Liver (tissue), 9 donors: ENCODE measurements around the gene CLEC16A. TPM values are rescaled to one million over a fixed set of nuclear protein-coding genes. Genes with fewer than 3 reads are reported as not detected.

ENCODE experiments used
- DNase-seq: peaks from one replicate; pipeline ENCODE4 v3.0.0-alpha.2; 2017; ENCODE audit warnings: low spot score
- H3K27ac ChIP-seq, 2 donors: one replicate each; pipeline ENCODE4 v1.7.0; 2013; ENCODE audit warnings: inconsistent platforms in 2 of 2, low read length in 2 of 2, control low read depth in 1 of 2, low read depth in 1 of 2, mild to moderate bottlenecking in 1 of 2
- H3K27me3 ChIP-seq, 4 donors: one replicate each; pipeline versions ENCODE4 v1.6.1 to v1.7.0; 2013; ENCODE audit warnings: low read length in 3 of 4, inconsistent platforms in 1 of 4, mild to moderate bottlenecking in 1 of 4, moderate library complexity in 1 of 4; ENCODE audit not compliant: control insufficient read depth in 4 of 4, insufficient read depth in 4 of 4
- H3K36me3 ChIP-seq, 4 donors: one replicate each; pipeline versions ENCODE4 v1.6.1 to v1.7.0; 2013; ENCODE audit warnings: low read length in 3 of 4, mild to moderate bottlenecking in 3 of 4, low read depth in 1 of 4, moderate library complexity in 1 of 4; ENCODE audit not compliant: control insufficient read depth in 4 of 4, insufficient read depth in 3 of 4
- H3K4me1 ChIP-seq, 4 donors: one replicate each; pipeline versions ENCODE4 v1.6.1 to v1.7.0; 2013; ENCODE audit warnings: low read length in 3 of 4, mild to moderate bottlenecking in 3 of 4, moderate library complexity in 1 of 4; ENCODE audit not compliant: control insufficient read depth in 4 of 4, insufficient read depth in 4 of 4
- H3K4me3 ChIP-seq, 3 donors: one replicate each; pipeline versions ENCODE4 v1.6.1 to v1.7.0; 2013; ENCODE audit warnings: low read length in 3 of 3, control low read depth in 1 of 3, low read depth in 1 of 3, mild to moderate bottlenecking in 1 of 3
- H3K9ac ChIP-seq, 2 donors: one replicate each; pipeline ENCODE4 v1.7.0; 2013; ENCODE audit warnings: low read length in 2 of 2, mild to moderate bottlenecking in 2 of 2, moderate library complexity in 2 of 2, control low read depth in 1 of 2, low read depth in 1 of 2
- H3K9me3 ChIP-seq, 4 donors: one replicate each; pipeline versions ENCODE4 v1.6.1 to v1.7.0; 2013; ENCODE audit warnings: low read length in 3 of 4; ENCODE audit not compliant: control insufficient read depth in 4 of 4
- ATF3 ChIP-seq: IDR thresholded peaks from 2 replicates; pipeline ENCODE4 v1.6.1; 2016; ENCODE audit warnings: antibody characterized with exemption
- CTCF ChIP-seq: fragments of 150-350 bp; IDR thresholded peaks from 2 replicates; pipeline ENCODE4 v1.5.1; 2017; ENCODE audit warnings: improper control_type of control experiment, low read depth, low read length; ENCODE audit not compliant: missing input control
- EGR1 ChIP-seq, 2 donors: IDR thresholded peaks; 2 replicates each; pipeline ENCODE4 v1.6.1; 2016 to 2018; ENCODE audit warnings: antibody characterized with exemption in 2 of 2, low read depth in 2 of 2
- FOXA1 ChIP-seq: IDR thresholded peaks from 2 replicates; pipeline ENCODE4 v1.6.1; 2016; ENCODE audit warnings: antibody characterized with exemption
- FOXA2 ChIP-seq: IDR thresholded peaks from 2 replicates; pipeline ENCODE4 v1.6.1; 2016; ENCODE audit warnings: antibody characterized with exemption
- GABPA ChIP-seq, 2 donors: IDR thresholded peaks in 1 of 2; conservative IDR thresholded peaks in 1 of 2; 2 replicates each; pipeline ENCODE4 v1.6.1; 2016; ENCODE audit warnings: antibody characterized with exemption in 2 of 2, mild to moderate bottlenecking in 1 of 2, moderate library complexity in 1 of 2
- HNF4A ChIP-seq, 2 donors: conservative IDR thresholded peaks; 2 replicates each; pipeline ENCODE4 v1.6.1; 2016; ENCODE audit warnings: antibody characterized with exemption in 2 of 2, mild to moderate bottlenecking in 2 of 2
- HNF4G ChIP-seq: IDR thresholded peaks from 2 replicates; pipeline ENCODE4 v1.6.1; 2016; ENCODE audit warnings: antibody characterized with exemption
- JUND ChIP-seq, 2 donors: IDR thresholded peaks; 2 replicates each; pipeline ENCODE4 v1.6.1; 2016; ENCODE audit warnings: antibody characterized with exemption in 2 of 2
- MAX ChIP-seq: IDR thresholded peaks from 2 replicates; pipeline ENCODE4 v1.6.1; 2016; ENCODE audit warnings: antibody characterized with exemption
- NR2F2 ChIP-seq: IDR thresholded peaks from 2 replicates; pipeline ENCODE4 v1.6.1; 2016; ENCODE audit warnings: antibody characterized with exemption
- RAD21 ChIP-seq, 2 donors: IDR thresholded peaks; 2 replicates each; pipeline ENCODE4 v1.6.1; 2016; ENCODE audit warnings: antibody characterized with exemption in 2 of 2, mild to moderate bottlenecking in 2 of 2
- REST ChIP-seq: IDR thresholded peaks from 2 replicates; pipeline ENCODE4 v1.6.1; 2016; ENCODE audit warnings: antibody characterized with exemption, mild to moderate bottlenecking
- RXRA ChIP-seq, 2 donors: IDR thresholded peaks; 2 replicates each; pipeline ENCODE4 v1.6.1; 2017 to 2018; ENCODE audit warnings: antibody characterized with exemption in 2 of 2, mild to moderate bottlenecking in 1 of 2
- SP1 ChIP-seq: IDR thresholded peaks from 2 replicates; pipeline ENCODE4 v1.6.1; 2018; ENCODE audit warnings: antibody characterized with exemption, mild to moderate bottlenecking
- TAF1 ChIP-seq: conservative IDR thresholded peaks from 2 replicates; pipeline ENCODE4 v1.6.1; 2016; ENCODE audit warnings: antibody characterized with exemption, mild to moderate bottlenecking
- YY1 ChIP-seq: IDR thresholded peaks from 2 replicates; pipeline ENCODE4 v1.6.1; 2016; ENCODE audit warnings: antibody characterized with exemption, mild to moderate bottlenecking
- ZBTB33 ChIP-seq: IDR thresholded peaks from 2 replicates; pipeline ENCODE4 v1.6.1; 2016; ENCODE audit warnings: antibody characterized with exemption
- WGBS: extraction: QIAGEN DNeasy Blood & Tissue Kit; methylation state at CpG from one replicate; pipeline ENCODE4 v1.1.7; 2013; 5-methylcytosine and 5-hydroxymethylcytosine counted together
- polyA plus RNA-seq, 2 donors: library from polyadenylated mRNA; stranded (reverse) in 1 of 2; unstranded in 1 of 2; fragments of 200-250 nt in 1 of 2; fragments of >200 nt in 1 of 2; fragmentation: Nextera tagmentation in 1 of 2; extraction: Ambion mirVana in 1 of 2; gene quantifications; one replicate each; pipeline versions ENCODE4 v1.2.1 to v1.2.3, GENCODE V29; 2013 to 2015
- total RNA-seq, 2 donors: library from RNA; depleted of rRNA; stranded (reverse); fragments of >200 nt; gene quantifications; one replicate each; pipeline ENCODE4 v1.2.3, GENCODE V29; 2014
- donor health status: healthy.
- donor health status: healthy.
- donor health status: healthy.
- donor health status: healthy.
- donor health status: healthy.

CLEC16A gene
- total and polyA plus RNA-seq, 4 donors, result 9.7 to 23.0 (median 17.4) TPM

- no peaks in the 10 kb centered on the region for H3K27me3 ChIP-seq
- 98% methylated on average over 7 of the region's 7 CpGs for WGBS
- DNase-seq, result no peak
- H3K4me1 ChIP-seq, result peaks cover 0 to 2% (median 0%) of the 10 kb centered on the region in 4 donors
- H3K4me3 ChIP-seq, result no peak overlapping the region
- no peaks in the 10 kb centered on the region for H3K9me3 ChIP-seq
- TF ChIP-seq HNF4A (conservative IDR thresholded peaks at IDR 0.05) (no peak), REST (no peak), SP1 (no peak), FOXA1 (no peak), TAF1 (no peak), JUND (IDR thresholded peaks at IDR 0.05) (no peak), MAX (no peak), FOXA2 (no peak), ATF3 (no peak), NR2F2 (no peak), HNF4G (no peak), CTCF (no peak), RAD21 (IDR thresholded peaks at IDR 0.05) (no peak), RXRA (IDR thresholded peaks at IDR 0.05) (no peak), ZBTB33 (no peak), GABPA (IDR thresholded peaks at IDR 0.05 in 1 of 2, conservative IDR thresholded peaks at IDR 0.05 in 1 of 2) (no peak), EGR1 (IDR thresholded peaks at IDR 0.05; ENCODE audit: low read depth in 2 of 2) (no peak), YY1 (no peak)
- peaks cover 0 to 8% (median 6%) of the 10 kb centered on the region in 4 donors for H3K36me3 ChIP-seq
- no peak overlapping the region for H3K9ac ChIP-seq
- no peak overlapping the region for H3K27ac ChIP-seq
Measured at GRCh38 chr16:11080999-11081630, 136.8 kb downstream of the CLEC16A start.
